GM18519 (cell line): ENCODE measurements around the gene IPCEF1.

ENCODE experiments used
- ATAC-seq: cut with Tn5 transposase; IDR thresholded peaks from one replicate; pipeline ENCODE4 v1.9.1; 2021; ENCODE audit warnings: mild to moderate bottlenecking, moderate library complexity; ENCODE audit not compliant: unreplicated experiment, low FRiP score

The IPCEF1 gene, protein sequence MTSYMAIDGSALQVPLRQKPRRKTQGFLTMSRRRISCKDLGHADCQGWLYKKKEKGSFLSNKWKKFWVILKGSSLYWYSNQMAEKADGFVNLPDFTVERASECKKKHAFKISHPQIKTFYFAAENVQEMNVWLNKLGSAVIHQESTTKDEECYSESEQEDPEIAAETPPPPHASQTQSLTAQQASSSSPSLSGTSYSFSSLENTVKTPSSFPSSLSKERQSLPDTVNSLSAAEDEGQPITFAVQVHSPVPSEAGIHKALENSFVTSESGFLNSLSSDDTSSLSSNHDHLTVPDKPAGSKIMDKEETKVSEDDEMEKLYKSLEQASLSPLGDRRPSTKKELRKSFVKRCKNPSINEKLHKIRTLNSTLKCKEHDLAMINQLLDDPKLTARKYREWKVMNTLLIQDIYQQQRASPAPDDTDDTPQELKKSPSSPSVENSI

DNA sequence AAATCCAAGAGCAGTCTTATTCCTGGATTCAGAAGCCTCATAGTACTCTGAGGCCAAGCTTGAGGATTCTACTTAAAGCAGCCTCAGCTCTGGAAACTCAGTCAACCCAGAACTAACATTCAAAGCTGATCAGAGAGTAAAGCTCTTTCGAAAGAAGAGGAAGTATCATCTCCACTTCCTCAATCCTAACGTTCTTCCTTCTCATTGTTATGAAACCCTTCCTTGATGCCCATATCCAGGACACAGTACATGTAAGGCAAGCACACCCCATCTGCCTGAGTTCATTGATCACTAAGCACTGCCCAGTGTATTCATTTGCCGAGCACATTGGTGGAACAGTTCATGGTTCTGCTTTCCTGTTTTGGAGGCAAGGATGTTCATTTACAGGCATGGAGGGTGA is at the start of gene IPCEF1:
IPCEF1 (minus strand) TSS at position 114 of the 400 bp plus-strand sequence. CDS start 90,856 bp downstream, outside the sequence.
- ATAC-seq: no peak

DNA sequence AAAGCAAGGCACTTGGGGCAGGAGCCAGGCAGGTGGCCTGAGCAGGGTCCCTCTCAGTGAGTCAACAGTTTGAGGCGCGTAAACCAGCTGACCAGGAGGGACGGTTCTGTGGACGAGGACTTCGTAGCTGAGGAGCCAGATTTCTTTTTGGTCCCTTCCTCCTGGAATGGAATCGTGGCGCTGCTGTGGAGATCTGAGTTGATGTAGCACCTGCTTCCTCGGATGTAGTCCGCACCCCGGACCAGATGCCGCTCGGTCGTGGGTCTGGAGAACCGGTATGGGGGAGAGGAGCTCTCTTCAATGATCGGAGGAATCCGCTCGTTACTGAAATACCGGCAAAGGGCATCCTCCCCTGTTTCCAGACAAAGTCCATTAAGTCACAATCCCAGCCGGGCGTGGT is 49.7 kb upstream of the IPCEF1 start:
- ATAC-seq: no peak

DNA sequence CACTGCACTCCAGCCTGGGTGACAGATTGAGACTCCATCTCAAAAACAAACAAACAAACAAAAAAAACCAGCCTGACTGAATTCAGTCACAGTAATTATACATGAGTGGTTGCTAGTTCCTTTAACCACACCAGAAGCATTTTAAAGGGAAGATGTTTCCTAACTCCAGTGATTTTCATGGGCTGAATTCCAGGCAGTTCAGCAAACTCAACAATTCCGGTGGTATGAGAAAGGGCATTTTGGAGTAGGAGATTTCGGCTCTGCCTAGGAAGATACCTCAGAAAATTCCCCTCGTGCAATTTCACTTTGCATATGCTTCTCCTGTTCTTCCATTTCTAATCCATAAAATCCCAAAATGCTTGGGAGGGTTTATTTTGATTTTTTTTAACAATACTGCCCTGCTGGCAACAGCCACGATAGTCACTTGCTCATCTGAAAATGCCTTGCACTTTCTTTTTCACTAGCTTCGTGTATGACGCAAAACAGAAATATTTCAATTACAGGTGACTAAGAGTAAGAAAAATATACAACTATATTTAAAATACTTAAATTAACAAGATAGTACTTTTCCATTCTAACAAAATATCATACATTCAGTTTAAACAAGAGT is 48.3 kb upstream of the IPCEF1 start:
- peak; percentile 49 for ATAC-seq

DNA sequence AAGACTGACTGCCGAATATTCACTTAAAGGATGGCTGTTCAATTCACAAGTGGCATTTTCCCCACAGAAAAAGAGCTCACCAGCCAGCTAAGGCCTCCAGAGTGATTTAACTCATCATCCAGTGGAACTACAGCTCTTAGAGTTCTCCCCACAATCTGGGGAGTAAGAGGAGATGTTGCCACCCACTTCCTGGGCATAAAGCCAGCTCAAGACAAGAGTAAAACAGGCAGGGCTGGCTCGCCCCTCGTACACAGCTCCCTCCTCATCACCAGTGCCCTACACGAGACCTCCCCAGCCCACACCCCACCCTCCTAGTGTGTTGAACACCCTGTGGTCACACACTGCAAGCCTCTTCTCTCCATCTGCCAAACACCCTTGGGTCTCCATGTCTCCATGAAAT is 47.2 kb upstream of the IPCEF1 start:
- no peak for ATAC-seq

DNA sequence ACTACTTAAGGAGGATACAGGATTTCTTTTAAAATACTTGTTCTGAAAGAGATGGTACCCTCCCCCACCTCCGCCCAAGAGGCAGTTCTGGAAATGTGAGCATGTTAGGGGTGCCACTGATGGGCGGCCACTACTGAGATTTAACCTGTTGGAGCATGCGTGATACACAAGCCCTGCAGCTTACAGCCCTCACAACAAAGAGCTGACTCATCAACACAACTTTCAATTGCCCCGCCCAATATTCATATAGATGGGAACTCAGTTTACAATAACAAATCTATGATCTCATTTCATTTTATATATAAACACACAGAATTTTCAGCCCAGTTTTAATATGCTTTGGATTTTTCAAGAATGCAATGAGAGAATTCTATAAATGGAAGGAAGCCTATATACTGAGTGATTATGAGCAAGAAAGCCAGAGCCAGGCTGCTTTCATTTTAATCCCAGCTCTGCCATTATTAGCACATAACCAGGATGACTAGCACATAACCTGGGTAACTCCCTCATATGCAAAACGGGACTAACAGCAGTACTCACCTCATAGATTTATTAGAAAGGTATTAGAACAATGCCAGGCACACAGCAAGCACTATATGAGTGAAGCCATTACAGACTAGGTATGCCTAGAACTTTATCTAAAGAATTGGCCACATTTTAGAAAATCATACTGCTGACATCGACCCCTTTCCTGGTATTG is 45.6 kb upstream of the IPCEF1 start:
- ATAC-seq: no peak

DNA sequence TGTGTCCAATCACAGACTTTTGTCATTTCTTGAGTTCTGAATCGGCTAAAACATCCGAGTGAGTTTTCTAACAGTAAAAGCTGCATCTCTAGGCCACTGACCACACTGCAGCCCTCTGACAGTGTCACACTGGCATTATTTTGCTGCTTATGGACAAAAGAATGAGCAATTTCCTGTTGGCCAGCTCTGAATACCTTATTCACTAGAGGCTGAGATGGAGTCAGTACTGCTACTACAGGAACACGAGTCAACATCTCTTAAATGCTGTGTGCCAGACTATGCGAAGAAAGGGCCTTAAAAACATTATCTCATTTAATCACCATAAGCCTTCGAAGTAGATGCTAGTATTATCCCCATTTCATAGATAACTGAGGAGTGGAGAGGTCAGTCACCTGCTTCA is 42.5 kb upstream of the IPCEF1 start:
- no peak for ATAC-seq

DNA sequence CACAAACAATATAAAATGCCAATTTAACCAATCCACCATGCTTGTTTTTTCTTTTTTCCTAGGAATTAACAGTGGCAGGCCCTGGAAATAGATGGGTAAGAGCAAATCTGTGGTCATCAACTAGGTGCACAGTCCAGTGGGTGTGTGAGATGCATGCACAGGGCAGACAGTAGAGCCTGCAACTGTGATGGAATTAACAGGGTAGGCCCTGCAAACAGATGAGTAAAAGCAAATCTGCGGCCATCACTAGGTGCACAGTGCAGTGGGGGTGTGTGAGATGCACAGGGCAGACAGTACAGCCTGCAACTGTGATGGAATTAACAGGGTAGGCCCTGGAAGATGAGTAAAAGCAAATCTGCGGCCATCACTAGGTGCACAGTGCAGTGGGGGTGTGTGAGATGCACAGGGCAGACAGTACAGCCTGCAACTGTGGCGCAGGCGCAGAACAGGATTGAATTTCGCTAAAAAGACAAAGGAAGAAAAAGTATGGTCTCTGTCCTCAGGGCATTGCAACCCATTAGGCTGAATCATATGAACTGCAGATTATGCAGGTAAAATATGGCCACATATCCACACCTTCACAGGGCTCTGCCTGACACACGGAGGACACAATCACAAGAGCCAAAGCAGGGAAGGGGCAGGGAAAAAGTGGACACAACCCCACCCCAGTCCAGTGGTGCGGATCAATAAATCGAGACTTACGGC is 41.0 kb upstream of the IPCEF1 start:
- no peak for ATAC-seq

DNA sequence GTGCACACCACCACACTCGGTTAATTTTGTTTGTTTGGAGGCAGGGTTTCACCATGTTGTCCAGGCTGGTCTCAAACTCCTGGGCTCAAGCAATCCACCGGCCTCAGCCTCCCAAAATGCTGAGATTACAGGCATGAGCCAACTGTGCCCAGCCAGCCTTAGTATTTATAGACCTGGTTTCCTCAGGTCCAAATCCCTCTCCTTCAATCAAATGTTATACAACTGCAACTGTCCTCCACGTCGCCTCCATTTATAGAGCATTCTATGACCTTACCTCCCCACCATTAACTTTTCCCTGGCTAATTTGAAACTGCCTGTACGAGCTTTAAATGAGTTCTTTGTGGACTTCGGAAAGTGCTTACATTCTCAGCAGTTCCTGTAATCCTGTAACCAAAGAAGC is 39.3 kb upstream of the IPCEF1 start:
- no peak for ATAC-seq

DNA sequence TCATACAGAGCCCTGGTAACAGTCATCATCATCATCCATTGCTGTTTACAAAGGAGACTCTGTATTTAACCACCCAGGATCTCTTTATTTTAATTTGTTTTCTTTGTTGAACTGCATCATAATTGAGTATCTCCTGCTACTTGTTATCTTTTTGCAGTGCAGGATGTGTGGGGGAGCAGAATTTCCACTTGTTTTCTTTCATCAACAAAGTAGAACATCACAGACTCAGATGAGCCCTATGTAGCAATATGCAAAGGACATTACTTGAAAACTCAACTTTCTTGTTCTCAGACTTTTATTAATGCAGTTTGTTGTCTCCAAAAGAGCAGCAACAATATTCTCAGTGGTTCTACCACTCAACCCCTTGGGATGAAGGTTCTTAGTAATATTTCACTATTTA is 38.7 kb upstream of the IPCEF1 start:
- no peak for ATAC-seq

DNA sequence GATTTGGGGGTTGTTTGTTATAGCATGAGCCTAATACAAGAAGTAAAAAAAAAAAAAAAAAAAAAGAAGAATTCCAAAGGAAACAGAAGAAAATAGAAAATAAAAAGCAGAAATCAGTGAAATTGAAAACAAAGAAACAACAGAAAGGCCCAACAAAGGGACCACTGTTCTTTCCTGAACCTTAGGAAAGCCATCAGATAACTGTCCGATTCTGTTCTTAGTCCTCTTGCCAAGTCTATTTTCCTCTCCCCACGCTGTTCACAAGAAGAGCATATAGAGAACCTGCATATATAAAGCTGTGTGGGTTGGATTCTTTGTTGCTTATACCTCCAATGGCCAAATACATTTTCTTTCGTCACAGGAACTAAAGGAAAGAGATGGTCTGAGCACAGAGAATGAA is 38.0 kb upstream of the IPCEF1 start:
- ATAC-seq: no peak

DNA sequence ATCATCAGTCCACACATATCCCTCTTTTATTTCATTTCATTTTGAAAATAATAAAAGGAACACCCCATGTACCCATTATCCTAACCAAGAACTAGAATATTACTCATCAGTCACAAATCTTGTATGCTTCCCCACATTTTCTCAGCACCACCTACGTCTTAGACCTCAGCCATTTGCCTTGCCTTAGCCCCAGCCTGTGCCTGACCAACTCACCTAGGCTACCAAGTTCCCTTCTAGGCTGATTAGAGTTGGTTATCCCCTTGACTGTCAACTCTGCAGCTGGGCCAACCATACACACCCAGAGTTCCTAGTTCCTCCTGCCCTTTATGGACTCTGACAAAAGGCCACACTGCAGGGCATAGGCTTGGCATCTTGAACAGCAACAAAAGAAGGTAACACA is 33.4 kb upstream of the IPCEF1 start:
- ATAC-seq: no peak

DNA sequence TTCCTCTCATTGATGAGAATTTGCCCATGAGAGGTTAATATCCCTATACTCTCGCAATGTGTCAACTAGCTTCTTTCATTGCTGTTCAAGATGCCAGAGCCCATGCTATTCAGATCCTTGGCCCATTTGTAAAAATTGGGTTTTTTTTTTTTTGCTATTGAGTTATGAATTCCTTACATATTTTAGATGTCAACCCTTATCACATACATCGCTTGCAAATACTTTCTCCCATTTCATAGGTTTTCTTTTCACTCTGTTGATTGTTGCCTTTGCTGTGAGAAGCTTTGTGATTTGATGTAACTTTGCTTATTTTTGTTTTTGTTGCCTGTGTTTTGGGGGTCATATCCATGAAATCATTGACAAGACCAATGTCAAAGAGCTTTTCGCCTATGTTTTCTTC is 32.2 kb upstream of the IPCEF1 start:
- no peak for ATAC-seq

DNA sequence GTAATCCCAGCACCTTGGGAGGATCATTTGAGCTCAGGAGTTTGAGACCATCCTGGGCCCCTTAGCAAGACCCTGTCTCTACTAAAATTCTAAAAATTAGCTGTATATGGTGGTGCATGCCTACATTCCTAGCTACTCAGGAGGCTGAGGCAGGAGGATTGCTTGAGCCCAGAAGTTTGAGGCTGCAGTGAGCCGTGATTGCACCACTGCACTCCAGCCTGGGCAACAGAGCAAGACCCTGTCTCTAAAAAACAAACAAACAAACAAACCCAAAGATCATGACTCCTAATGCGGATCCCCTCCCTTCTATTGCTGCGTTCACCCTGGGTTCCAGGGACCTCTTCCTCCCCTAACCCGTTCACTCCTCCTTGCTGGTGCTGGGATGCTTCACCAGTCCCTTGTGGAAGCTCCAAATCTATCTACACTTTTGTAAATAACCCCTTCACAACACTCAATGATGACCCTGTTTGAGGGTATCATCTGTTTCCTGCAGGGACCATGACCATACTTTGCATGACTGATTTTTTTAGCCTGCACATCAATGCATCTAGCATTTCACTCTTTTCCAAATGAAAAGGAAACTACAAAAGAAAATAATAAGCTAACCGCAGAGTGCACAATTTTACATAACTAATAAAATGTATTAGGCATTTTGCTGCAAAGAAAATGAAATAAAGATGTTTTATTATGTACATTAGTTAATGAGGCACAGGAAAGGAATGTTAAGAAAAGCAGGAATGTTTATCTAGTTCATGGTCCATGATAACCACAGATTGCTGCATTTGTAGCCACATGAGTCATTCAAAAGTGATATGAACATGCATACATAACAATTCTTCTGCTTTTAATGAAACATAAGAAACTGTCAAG is 30.5 kb upstream of the IPCEF1 start:
- ATAC-seq: no peak

DNA sequence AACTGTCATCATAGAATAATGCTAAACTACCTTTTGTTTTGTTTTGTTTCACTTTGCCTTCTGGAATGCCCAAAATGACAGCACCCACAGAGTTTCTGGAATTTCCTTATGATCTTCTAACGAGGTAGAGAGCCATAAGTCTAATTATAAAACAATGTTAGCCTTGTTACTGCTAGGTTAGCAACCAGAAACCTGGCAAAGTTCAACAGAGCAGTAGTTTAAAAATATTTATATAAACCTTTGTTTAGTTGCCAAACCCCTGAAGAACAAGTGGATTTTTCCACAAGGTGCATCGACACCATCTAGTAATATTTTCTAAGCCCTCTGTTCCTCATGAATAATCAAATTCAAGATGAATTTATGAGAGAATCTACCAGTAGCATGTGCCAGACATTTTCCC is 27.6 kb upstream of the IPCEF1 start:
- ATAC-seq: no peak

DNA sequence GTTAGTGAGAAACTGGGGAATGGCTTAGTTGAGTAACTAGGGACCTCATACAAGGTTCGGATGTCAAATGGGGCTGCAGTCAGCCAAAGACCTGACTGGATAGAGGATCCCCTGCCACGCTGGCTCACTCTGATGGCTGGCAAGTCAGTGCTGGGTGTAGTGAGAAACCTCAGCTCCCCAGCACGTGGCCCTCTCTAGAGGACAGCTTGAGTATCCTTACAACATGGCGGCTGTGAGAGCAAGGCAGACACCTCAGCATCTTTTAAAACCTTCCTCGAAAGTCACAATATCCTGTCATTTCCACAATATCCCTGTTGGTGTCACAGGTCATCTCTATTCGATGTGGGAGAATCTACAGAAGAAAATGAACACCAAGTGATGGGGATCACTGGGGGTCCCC is 26.7 kb upstream of the IPCEF1 start:
- no peak for ATAC-seq

DNA sequence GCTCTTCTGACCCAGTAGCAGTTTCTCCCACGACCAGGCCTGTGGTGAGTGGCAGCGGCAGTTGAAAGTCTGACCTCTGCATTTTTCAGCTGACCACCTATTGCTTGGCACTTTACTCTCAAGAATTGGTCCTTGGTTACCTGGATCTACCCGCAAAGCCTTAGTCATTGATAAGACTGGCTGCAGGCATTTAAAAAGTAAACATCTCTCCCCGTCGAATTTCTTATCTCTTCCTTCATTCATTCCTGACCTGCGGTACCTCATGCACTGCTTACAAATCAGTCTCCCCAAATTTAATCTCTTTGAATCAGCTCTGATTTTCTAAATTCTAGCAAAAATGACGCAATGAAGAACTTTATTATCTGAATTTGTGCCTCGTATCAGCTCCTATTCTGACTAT is 26.1 kb upstream of the IPCEF1 start:
- ATAC-seq: no peak

DNA sequence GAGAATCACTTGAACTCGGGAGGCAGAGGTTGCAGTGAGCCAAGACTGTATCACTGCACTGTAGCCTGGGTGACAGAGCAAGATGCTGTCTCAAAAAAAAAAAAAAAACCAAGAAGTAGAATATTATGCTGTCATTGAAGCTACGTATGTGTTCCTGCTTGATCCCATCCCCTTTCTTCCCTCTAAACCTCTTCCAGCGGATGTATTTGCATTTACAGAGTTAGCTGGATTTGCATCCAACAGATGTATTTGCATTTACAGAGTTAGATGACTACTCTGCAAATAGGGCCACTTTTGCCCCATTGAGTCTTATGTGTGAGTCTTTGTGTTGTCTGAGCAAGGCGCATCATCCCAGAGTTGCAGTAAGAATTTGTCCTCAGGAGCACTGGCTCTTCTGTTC is 24.9 kb upstream of the IPCEF1 start:
- ATAC-seq: no peak

DNA sequence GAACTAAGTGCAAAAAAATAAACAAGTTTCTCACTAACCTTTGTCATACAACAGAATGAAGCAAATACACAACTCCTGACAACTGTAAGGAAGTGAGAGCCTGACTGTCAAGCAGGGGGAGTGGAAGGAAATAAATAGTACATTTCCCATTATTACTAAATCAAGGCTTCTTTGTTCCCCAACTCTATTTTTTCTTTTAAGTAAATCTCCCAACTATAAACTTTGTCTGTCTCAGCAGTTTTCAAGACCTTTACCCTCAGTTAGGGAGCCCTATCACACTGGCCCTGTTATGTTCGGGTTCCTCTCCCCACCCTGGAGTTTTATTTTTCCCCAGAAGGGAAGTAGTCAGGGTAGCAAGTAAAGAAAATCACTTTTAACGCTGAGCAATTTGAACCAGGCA is 24.1 kb upstream of the IPCEF1 start:
- no peak for ATAC-seq

DNA sequence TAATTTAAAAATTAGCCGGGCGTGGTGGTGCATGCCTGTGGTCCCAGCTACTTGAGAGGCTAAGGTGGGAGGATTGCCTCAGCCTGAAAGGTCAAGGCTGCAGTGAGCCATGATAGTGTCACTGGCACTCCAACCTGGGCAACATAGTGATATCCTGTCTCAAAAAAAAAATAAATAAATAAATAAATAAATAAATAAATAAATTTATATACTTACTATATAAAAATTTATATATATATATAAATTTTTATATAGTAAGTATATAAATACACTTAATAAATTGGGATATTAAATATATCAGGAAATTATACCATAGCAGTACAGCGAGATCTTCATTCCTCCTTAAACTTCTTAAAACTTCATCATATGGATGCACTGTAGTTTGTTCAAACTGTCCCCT is 23.0 kb upstream of the IPCEF1 start:
- ATAC-seq: no peak

DNA sequence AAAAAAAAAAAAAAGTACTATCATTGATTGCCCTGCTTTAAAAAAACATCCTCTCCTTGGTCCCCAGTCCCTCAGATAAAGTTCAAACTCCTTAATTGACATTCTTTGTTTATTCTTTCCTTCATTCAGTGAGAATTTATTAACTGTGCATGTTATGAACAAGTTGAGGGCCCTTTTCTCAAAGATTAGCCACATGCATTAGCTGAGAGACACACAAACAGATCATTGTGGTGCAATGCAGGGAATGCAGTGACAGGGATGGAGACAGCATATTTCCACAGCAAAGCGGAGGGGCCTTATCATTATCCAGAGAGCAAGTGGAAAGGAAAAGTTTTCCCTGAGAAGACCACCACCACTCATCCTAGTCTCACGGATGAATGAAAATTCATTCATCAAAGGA is 21.9 kb upstream of the IPCEF1 start:
- no peak for ATAC-seq
